ENCODE measurements around the gene STAG3.
"Not testable (repeated sequence)": the region's sequence is repeated elsewhere in the genome, so short reads cannot be mapped to it uniquely, and the experiment has no call there.

STAG3 gene

GRCh38 chr7:100212631-100213286 lies 35.0 kb downstream of the STAG3 start:
- DNase-seq = no peak

- no peak for DNase-seq
These were observed 36.0 kb downstream of the STAG3 start for GRCh38 chr7:100213672-100214071.

GRCh38 chr7:100214356-100214755 lies 36.6 kb downstream of the STAG3 start:
- DNase-seq = not testable (repeated sequence)

GRCh38 chr7:100215895-100216294 lies 38.2 kb downstream of the STAG3 start:
- no peak for DNase-seq

GRCh38 chr7:100217934-100218333 lies 40.2 kb downstream of the STAG3 start:
- peak; percentile 74 for DNase-seq

- no peak for DNase-seq
These were observed 41.6 kb downstream of the STAG3 start for GRCh38 chr7:100219271-100219737.

GRCh38 chr7:100219801-100220585 lies 42.3 kb downstream of the STAG3 start, which contains the start of gene PVRIG:
Gene PVRIG, plus strand, starts transcription at chr7:100219949. Its CDS starts 22 bp downstream, at chr7:100219971.
- not testable (repeated sequence) for DNase-seq

GRCh38 chr7:100220586-100221230 lies 43.0 kb downstream of the STAG3 start:
- no peak for DNase-seq

- DNase-seq = no peak
These were observed 43.6 kb downstream of the STAG3 start for GRCh38 chr7:100221231-100221718.

- DNase-seq = no peak
These were observed 44.2 kb downstream of the STAG3 start for GRCh38 chr7:100221767-100222444.

GRCh38 chr7:100222445-100223132 lies 44.9 kb downstream of the STAG3 start:
- DNase-seq = no peak

GRCh38 chr7:100223376-100223927 lies 45.7 kb downstream of the STAG3 start:
- not testable (repeated sequence) for DNase-seq

GRCh38 chr7:100224891-100225290 lies 47.2 kb downstream of the STAG3 start:
- DNase-seq = not testable (repeated sequence)

GRCh38 chr7:100234660-100235317 lies 57.1 kb downstream of the STAG3 start:
- not testable (repeated sequence) for DNase-seq

- not testable (repeated sequence) for DNase-seq
These were observed 62.3 kb downstream of the STAG3 start for GRCh38 chr7:100239975-100240374.

GRCh38 chr7:100243385-100243784 lies 65.7 kb downstream of the STAG3 start:
- peak; percentile 97 for DNase-seq

GRCh38 chr7:100244988-100245605 lies 67.4 kb downstream of the STAG3 start:
- DNase-seq = not testable (repeated sequence)

GRCh38 chr7:100246121-100246864 lies 68.6 kb downstream of the STAG3 start:
- not testable (repeated sequence) for DNase-seq

GRCh38 chr7:100246865-100247137 lies 69.1 kb downstream of the STAG3 start:
- not testable (repeated sequence) for DNase-seq

GRCh38 chr7:100247152-100247757 lies 69.5 kb downstream of the STAG3 start:
- peak; percentile 71 for DNase-seq
